ENCODE results near the gene TCP11.

Gene TCP11

GRCh38 chr6:35090734-35091133, 50.4 kb downstream of the TCP11 start:
- DNase-seq = no peak

GRCh38 chr6:35089935-35090505, 51.1 kb downstream of the TCP11 start:
- DNase-seq = no peak

- no peak for DNase-seq
These were observed 51.8 kb downstream of the TCP11 start for GRCh38 chr6:35089216-35089934.

- no peak for DNase-seq
These were observed 52.6 kb downstream of the TCP11 start for GRCh38 chr6:35088281-35089215.

GRCh38 chr6:35087361-35088280, 53.5 kb downstream of the TCP11 start:
- no peak for DNase-seq

- DNase-seq = no peak
These were observed 54.3 kb downstream of the TCP11 start for GRCh38 chr6:35086636-35087360.

GRCh38 chr6:35086282-35086632, 54.9 kb downstream of the TCP11 start:
- no peak for DNase-seq

- DNase-seq = no peak
These were observed 55.5 kb downstream of the TCP11 start for GRCh38 chr6:35085359-35086281.

- no peak for DNase-seq
These were observed 56.5 kb downstream of the TCP11 start for GRCh38 chr6:35084511-35085203.

- DNase-seq = no peak
These were observed 57.1 kb downstream of the TCP11 start for GRCh38 chr6:35084041-35084491.

- no peak for DNase-seq
These were observed 57.6 kb downstream of the TCP11 start for GRCh38 chr6:35083507-35083906.

GRCh38 chr6:35082733-35083403, 58.3 kb downstream of the TCP11 start:
- DNase-seq = no peak

GRCh38 chr6:35082046-35082732, 59.0 kb downstream of the TCP11 start:
- no peak for DNase-seq

- DNase-seq = no peak
These were observed 59.7 kb downstream of the TCP11 start for GRCh38 chr6:35081426-35081851.

GRCh38 chr6:35080821-35081425, 60.2 kb downstream of the TCP11 start:
- DNase-seq = no peak

- DNase-seq = no peak
These were observed 61.0 kb downstream of the TCP11 start for GRCh38 chr6:35080016-35080680.

GRCh38 chr6:35079311-35080000, 61.7 kb downstream of the TCP11 start:
- DNase-seq = no peak

Data from NCI-H1105 (cell line).